HG02623 (cell line): ENCODE results near the gene STARD5.

Source experiments
- ATAC-seq: cut with Tn5 transposase; IDR thresholded peaks from one replicate; pipeline ENCODE4 v1.9.1; 2021; ENCODE audit warnings: moderate library complexity; ENCODE audit not compliant: unreplicated experiment

Gene STARD5

DNA sequence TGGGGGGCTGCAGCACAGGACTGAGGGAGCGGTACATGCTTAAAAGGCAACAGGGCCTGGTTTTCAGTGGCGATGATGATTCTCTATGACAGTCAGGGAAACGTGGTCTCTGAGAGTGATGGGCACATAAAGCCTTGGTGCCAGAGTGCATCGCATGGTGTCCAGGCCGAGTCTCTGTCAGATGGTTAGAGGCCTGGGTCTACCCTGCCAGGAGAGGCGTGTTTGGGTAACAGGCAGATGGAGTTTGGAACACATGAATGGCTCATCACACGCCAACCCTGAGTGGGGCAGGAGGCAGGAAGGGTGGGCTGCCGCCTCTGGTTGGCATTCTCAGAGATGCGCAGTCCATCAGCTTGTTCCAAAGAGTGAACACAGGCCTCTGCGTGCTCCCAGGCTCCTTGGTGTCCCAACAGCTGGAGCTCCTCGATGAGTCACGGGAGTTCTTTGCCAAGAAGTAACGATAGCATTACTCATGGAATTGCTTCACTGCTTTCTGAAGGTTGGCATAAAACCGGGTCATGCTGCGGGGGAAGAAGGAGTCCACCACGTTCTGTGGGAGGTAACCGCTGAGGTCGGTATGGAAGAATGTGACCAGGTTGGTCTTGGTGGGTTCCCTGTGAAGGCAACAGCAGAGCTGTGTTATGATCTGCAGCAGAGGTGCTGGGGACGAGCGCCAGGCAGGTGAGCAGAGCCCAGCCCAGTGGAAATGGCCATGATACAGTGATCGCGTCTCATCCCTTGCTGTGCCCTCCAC lies 11.0 kb downstream of the STARD5 start:
- ATAC-seq: no peak

DNA sequence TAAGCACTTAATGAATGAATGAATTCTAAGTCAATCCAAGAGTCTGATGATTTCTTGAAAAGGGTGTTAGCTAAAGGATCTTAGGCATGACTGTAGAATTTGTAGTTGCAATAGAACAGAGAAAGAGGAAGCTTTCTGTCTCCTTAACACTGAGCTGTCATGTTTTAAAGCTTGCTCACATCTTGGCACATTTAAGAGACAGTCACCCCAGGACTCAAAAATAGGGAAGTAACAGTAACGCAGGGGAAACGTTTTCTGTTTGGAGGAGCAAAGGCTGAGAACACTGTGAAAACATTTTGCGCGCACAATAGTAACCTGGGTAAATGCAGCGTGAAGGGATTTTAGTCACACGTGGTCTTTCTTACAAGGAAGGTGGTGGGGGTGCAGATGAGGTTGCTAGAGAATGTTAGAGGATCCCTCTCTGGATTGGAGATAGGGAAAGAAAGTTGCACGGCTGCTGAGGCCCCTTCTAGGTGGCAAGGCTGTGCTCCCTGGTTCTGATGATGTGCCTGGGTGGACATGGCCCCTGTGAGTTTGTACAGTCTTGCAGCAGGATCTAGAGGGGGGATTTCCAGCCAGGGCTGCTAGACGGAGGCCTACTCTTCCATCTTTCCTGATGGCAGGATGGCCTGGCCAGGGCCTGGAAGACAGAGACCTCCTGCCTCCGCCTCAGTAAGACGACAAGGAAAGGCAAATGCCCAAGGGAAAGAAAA lies 12.0 kb downstream of the STARD5 start:
- peak; percentile 35 for ATAC-seq

DNA sequence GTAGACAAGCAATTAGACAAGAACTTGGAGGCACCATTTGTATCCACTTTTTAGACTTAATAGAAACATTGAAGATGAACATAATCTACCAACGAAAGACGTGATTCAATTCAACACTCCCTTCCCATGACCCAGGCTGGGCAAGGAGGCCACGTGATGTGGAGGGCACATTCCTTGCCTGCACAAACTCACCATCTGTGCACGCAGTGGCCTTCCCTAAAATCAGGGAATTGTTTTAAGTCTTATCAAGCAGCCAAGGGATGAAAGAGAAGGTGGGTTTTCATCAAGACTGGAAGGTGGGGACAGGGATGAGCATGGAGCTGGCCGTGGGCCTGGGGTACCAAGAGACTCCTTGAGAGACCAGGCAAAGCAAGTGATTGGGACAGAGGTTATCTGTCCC lies 13.5 kb downstream of the STARD5 start:
- ATAC-seq: no peak

DNA sequence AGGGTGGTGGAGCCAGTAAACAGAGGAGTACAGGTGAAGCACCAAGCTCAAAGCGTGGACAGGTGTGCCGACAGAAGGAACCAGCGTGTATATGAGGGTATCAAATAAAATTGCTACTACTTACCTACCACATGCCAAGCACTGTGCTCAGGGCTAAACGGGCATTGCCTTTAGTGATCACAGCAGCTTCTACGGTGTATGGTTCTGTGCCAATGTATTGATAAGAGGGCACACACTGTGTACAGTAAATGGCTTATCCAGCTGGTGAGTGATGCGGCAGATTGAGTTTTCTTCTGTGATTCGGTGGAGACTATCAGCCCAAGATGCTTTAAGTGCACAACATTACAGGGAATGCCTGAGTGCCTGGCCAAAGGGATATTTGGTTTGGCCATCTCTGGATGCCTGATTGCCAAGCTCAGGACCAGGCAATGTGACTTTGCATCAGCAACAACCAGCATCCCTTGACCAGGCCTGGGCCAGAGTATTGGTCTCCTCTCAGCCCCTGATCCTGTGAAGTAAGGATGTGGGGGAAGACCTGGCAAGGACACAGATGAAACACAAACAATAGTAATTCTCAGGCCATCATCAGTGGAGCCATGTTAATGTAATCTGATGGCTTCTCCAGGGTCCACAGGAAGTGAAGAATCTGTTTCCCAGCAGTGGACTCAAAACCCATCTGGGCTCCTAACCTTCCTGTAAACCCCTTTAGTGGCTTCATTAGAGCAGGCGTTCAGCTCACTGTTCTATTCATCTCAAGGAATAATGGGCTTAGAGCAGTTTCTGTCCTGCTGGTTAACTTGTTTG lies 14.1 kb downstream of the STARD5 start:
- no peak for ATAC-seq

DNA sequence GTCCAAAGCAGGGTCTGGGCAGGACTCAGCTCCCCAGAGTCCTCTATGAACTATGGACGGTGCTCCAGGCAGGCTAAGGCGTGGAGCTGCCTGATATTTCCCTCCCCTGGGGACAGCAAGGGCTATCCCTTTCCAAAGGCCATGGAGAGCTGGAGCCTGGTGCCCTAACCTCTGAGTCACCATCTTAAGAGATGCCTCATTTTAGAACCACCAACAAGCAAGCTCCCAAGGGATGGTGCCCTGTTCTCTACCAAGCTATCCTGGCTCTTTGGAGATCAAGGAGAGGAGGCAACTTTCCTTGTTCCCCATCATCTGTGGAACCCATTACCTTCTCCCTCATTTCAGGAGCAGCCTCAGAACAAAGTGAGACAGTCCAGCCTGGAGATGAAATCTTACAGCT lies 15.7 kb downstream of the STARD5 start:
- no peak for ATAC-seq

DNA sequence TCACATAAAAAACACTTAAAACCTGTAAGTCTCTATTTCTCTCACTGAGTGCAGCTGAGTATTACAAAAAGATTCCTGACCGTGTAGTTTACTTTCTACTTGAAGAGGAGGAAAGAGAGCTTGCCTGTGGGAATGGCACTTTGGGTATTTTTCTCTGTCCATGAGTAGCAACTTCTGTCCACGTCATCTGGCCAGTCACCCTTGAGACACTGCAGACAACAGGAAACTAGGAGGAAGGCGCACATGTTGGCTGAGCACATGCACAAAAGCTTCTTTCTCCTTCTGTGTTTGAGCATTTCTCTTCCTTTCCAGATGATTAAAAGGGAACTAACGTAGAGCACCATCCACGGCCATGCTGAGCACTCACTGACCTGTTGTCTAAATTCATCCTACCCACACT lies 19.7 kb downstream of the STARD5 start:
- no peak for ATAC-seq

DNA sequence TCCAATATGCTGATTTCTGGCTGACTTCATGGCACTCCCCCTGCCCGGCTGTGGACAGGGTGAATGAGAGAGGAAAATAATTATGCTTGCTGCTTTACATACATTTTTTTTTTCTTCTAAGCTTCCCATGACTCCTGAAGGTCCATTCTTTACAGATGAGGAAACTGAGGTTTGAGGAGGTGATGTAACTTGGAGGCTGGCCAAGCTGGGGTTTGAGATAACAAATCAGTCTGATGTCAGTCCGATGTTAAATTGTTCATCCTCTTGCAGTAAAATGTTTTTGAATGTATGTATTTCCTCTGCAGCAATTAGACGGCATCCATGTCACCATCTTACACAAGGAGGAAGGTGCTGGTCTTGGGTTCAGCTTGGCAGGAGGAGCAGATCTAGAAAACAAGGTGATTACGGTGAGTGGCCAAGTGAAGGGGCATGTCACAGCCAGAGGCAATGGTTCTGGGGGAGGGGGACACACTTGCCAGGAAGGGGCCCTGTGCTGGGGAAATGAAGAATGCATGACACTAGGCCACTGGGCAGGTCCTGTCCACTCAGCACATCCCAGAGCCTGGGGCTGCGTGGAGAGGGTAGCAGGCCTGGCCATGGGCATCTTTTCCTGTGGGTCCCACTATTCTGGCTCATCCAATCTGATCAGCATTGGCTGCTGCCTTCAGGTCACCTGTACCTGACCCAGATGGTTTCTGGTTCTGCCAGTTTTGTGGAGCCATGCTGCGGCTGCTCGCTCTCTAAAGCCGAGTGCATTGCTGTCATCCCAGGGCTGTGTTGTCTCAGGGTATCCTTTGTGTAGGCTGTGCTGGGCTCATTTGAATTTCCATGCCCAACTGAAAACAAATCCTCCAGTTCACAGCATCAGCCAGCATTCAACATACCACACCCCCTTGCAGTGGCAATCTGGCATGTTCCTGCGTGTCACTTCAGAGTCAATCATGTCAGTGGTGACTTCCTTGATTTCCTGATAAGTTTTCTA lies 20.4 kb downstream of the STARD5 start:
- no peak for ATAC-seq

DNA sequence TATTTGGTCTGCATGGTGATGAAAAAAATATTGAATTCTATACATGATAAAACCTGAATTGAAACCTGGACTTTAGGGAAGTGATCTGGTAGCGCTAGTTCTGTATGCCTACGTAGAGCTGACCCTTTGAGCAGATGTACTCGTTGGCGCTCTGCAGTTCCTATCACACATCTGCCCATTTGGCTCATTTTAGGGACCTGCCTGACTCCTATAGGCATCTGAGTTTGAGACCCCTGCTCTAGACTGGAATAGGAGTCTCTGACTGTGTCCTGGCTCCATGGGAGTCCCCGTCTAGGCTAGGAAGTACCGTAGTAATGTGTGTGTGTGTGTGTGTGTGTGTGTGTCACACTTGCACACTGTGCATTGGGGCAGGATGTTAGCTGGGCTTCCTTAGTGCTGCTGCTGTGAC lies 21.2 kb downstream of the STARD5 start:
- ATAC-seq: no peak

DNA sequence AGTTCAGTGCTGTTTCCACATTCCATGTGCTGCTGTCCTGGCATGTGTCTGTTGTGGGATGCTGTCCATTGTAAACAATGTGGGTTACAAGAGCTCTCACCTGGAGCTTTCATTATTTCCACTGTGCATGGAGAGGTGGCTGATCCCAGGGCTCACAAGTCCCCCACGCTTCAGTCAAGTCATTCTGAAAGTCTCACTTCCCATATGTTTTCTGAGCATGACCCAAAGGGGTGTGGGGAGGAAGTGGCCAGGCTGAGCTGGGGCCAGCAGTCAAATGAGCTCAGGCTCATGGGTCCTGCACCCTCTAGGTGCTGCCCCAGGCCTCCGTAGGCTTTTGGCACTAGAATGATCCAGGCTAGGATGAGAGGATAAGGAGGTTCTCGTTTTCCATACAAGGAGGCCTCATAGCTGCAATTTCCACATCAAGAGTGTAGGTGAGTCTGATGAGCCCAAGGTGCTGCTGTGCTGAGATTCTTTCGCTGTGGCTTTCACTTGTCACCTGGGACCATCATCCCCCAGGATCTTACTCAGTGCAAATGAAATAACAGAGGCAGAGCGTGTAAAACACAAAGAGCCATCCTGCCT lies 22.0 kb downstream of the STARD5 start:
- ATAC-seq: peak; percentile 80

DNA sequence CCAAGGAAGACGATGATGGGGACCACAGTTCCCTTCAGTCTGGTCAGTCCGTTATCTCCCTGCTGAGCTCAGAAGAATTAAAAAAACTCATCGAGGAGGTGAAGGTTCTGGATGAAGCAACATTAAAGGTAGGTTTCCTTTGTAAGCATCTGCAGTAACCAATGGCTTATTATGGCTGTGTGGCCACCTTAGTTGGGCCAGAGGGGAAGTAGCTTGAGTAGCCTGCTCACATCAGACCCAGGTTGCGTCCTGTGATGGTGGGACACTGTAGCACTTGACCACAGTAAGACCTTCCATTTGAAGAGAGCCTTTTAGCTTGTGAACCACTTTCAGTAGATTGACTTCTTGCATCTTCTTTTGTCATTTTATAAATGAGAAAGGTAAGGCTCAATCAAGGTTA lies 22.6 kb downstream of the STARD5 start:
- no peak for ATAC-seq

DNA sequence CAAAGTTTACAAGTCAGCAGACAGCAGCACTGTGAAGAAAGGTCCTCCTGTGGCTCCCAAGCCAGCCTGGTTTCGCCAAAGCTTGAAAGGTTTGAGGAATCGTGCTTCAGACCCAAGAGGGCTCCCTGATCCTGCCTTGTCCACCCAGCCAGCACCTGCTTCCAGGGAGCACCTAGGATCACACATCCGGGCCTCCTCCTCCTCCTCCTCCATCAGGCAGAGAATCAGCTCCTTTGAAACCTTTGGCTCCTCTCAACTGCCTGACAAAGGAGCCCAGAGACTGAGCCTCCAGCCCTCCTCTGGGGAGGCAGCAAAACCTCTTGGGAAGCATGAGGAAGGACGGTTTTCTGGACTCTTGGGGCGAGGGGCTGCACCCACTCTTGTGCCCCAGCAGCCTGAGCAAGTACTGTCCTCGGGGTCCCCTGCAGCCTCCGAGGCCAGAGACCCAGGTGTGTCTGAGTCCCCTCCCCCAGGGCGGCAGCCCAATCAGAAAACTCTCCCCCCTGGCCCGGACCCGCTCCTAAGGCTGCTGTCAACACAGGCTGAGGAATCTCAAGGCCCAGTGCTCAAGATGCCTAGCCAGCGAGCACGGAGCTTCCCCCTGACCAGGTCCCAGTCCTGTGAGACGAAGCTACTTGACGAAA lies 24.2 kb downstream of the STARD5 start:
- ATAC-seq: no peak

DNA sequence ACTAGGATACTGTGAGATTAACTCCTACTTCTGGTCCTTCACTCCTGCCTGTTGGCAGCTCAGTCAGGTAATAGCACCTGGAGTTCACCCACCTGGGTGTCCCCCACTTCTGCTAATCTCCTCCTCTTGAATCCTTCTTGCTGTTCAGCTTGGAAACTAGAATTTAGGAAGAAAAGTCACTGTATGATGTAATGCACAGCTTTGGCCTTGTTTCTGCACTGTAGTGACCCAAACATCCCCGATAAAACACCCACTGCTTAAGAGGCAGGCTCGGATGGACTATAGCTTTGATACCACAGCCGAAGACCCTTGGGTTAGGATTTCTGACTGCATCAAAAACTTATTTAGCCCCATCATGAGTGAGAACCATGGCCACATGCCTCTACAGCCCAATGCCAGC lies 24.8 kb downstream of the STARD5 start:
- no peak for ATAC-seq

DNA sequence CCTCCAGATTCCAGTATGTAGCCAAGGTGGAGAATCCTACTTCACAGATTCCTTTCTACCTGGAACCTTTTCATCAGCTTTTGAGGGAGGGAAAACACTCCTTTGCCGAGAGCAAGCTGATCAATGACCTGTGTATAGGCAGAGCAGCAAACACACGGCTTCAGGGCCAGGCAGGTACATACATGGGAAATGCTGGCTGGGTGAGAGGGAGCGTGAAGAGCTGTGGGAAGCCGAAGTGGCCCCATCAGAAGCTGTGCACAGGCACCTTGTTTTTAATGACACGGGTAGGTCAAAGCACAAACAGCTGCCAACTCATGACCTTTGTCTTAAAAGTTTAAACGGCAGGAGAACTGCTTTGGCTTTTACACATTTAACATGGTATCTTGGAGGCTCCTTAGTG lies 25.3 kb downstream of the STARD5 start:
- no peak for ATAC-seq

DNA sequence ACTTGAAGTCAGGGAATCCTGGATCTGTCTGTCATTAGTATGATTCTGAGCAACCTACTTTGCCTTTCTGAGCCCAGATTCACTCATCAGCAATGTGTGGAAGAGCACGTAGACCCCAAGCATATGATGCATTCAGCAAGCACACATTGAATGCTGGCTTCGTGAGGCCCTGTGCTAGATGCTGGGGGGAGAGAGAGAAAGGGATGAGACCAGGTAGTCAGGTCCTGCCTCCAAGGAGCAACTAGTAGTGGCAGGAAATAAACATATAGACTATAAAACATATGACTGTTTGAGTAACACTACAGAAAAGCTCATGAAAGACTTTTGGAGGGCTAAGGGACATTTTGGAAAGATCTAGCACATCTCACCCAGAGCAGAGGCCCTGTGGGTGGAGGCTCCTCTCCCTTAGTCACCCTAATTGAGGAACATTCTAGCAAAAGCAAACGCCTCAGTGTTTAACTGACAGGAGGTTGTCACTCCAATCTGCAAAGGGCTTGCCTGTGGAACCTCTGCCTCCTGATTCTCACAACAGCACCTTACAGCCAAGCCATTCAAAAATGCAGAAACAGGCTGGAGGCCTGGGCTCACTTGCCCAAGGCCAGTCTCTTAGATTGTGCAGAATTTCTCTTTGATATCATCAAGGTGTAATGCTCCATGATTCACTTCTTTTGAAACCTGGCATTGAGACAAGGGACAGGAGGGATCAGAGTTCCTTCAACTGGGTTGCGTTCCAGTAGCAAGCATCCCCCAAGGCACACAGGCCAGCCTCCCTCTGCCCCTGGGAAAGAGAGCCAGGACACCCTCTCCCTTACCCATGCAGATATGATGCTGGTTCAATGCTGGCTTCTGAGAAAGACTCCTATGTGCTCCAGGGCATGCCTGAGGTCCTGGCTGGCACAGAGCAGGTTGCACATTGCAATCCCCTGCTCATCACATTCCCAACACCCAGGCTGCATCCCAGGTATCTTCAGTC lies 26.1 kb downstream of the STARD5 start:
- ATAC-seq: no peak

DNA sequence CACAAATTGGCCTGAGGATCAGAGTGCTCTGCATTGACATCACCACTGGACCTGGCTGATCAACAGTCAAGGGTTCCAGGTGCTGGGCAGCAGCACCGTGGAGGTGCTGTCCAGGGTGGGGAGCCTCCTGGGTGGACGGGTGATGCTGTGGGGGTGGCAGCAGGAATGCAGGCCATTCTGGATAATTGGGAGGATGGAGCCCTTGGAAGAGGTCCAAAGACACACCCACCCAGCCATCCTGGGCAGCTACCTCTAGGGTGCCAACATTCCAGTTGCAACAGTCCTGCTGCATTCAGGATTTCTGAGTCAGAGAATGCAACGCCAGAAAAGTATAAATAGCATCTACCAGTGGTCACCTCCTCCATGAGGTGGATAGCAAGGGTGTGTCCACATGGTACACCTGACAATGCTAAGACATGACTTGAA lies 26.8 kb downstream of the STARD5 start:
- no peak for ATAC-seq

DNA sequence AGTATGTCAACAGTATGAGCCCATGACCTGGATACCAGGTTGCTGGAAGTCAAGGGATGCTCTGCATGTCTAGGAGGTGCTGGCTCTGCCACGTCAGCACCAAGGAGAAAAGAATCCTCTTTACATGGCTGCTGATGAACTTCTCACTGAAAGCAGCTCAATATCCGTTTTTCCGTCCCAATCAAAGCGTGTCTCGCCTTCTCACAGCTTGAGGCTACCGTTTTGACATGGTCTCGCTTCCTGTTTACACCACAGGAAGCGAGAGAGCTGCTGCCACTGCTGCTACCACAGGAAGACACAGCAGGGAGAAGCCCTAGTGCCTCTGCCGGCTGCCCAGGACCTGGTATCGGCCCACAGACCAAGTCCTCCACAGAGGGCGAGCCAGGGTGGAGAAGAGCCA lies 27.3 kb downstream of the STARD5 start:
- peak; percentile 42 for ATAC-seq

DNA sequence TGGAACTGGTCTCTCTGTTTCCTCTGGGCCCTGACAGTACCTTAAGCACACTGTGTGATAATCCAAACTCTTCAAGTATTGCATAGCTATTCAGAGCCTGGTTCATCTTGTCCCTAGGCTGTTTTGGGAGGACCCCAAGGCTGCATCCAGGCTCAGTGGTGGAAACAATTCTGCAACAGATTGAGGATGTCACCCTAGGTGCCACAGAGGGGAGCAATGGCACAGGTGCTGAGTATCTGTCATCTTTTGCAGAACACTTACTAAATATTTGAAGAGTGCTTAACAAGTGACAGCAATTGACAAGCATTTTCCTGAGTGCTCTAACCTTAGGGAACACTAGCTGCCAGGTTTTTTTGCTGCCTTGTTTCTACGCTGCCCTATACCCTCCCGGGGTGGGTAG lies 27.8 kb downstream of the STARD5 start:
- no peak for ATAC-seq

DNA sequence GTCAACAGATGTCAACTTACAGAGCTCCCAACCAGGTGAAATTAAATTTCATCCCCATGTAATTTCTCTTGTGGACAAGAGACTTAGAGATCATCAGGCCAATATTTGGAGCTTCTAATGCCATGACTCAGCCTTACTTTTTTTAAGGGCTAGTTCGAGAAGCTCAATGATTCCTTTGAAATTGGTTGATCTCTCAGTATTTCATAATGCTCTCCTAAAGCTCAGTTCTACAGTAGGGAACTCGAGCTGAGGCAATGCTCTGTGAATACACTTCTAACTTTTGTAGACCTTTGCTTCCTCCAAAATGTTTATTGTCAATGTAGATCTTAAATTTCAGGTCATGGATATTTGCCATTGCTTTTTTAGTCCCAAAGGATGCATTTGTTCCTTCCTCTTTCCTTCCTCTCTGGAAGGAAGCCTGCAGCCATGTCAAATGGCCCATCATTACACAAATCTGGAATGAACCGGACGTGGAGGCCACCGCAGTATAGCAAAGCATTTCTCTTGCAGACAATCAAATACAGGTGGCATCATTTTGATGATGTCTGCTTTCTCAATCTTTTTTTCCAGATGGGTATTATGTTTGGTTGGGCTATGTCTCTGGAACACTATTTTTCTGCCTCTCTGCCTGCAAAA lies 28.3 kb downstream of the STARD5 start:
- ATAC-seq: no peak
